Fibroblast of mammary gland (primary cell): ENCODE measurements around the gene FBLN1.

Experiments
- DNase-seq: peaks from one replicate; pipeline ENCODE4 v3.0.0-alpha.2; 2010; ENCODE audit warnings: low read depth
- H3K4me3 ChIP-seq: 2 replicates; pipeline ENCODE4 v1.5.1; 2011; ENCODE audit warnings: low read depth, mild to moderate bottlenecking, low read length, moderate library complexity; ENCODE audit not compliant: control insufficient read depth
- CTCF ChIP-seq: conservative IDR thresholded peaks from 2 replicates; pipeline ENCODE4 v1.5.1; 2011; ENCODE audit warnings: low read depth, low read length, inconsistent platforms; ENCODE audit not compliant: control insufficient read depth, insufficient read depth

Gene FBLN1

GRCh38 chr22:45483319-45483718, 19.4 kb upstream of the FBLN1 start:
- no peak for TF ChIP-seq CTCF
- H3K4me3 ChIP-seq = no peak overlapping the region
- no peak for DNase-seq

- H3K4me3 ChIP-seq = no peak overlapping the region
- no peak for DNase-seq
- TF ChIP-seq CTCF = no peak
These were observed 18.7 kb upstream of the FBLN1 start for GRCh38 chr22:45483918-45484499.

- no peak for TF ChIP-seq CTCF
- no peak for DNase-seq
- H3K4me3 ChIP-seq = no peak overlapping the region
These were observed 17.9 kb upstream of the FBLN1 start for GRCh38 chr22:45484742-45485141.

- H3K4me3 ChIP-seq = no peak overlapping the region
- TF ChIP-seq CTCF = no peak
- no peak for DNase-seq
These were observed 17.4 kb upstream of the FBLN1 start for GRCh38 chr22:45485261-45485660.

GRCh38 chr22:45488764-45489370, 13.8 kb upstream of the FBLN1 start:
- no peak for TF ChIP-seq CTCF

GRCh38 chr22:45490836-45491235, 11.8 kb upstream of the FBLN1 start:
- H3K4me3 ChIP-seq = no peak overlapping the region

More at GRCh38 chr22:45488764-45489370, 13.8 kb upstream of the FBLN1 start:
- no peak overlapping the region for H3K4me3 ChIP-seq
- DNase-seq = no peak

More at GRCh38 chr22:45490836-45491235, 11.8 kb upstream of the FBLN1 start:
- TF ChIP-seq CTCF = no peak
- no peak for DNase-seq
